ENCODE measurements around the gene MACROH2A2. TPM values are rescaled to one million over a fixed set of nuclear protein-coding genes. Genes with fewer than 3 reads are reported as not detected.

Gene MACROH2A2
- total RNA-seq, 1 experiment from 2014 or later = 3.0 TPM

DNA sequence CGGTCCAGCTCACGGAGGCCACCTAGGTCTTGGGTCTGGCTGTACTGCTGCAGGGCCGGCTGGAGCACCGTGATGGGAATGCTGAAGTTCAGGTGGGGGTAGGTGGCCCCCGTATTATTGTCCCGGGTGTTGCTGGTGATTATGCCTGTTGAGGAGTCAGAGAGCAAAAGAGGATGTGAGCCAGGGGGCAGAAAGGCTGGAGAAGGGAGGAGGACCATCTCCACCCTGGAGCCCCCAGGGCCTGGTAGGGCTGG, 87.3 kb downstream of the MACROH2A2 start:
- CTCF ChIA-PET = no interaction called here
- TF ChIP-seq, protein P1, sequence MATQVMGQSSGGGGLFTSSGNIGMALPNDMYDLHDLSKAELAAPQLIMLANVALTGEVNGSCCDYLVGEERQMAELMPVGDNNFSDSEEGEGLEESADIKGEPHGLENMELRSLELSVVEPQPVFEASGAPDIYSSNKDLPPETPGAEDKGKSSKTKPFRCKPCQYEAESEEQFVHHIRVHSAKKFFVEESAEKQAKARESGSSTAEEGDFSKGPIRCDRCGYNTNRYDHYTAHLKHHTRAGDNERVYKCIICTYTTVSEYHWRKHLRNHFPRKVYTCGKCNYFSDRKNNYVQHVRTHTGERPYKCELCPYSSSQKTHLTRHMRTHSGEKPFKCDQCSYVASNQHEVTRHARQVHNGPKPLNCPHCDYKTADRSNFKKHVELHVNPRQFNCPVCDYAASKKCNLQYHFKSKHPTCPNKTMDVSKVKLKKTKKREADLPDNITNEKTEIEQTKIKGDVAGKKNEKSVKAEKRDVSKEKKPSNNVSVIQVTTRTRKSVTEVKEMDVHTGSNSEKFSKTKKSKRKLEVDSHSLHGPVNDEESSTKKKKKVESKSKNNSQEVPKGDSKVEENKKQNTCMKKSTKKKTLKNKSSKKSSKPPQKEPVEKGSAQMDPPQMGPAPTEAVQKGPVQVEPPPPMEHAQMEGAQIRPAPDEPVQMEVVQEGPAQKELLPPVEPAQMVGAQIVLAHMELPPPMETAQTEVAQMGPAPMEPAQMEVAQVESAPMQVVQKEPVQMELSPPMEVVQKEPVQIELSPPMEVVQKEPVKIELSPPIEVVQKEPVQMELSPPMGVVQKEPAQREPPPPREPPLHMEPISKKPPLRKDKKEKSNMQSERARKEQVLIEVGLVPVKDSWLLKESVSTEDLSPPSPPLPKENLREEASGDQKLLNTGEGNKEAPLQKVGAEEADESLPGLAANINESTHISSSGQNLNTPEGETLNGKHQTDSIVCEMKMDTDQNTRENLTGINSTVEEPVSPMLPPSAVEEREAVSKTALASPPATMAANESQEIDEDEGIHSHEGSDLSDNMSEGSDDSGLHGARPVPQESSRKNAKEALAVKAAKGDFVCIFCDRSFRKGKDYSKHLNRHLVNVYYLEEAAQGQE (IDR thresholded peaks at IDR 0.05; ENCODE audit: insufficient read depth in 1 of 2, low read depth in 2 of 2, low read length in 1 of 2) = no peak
- TF ChIP-seq TCF7L2 (IDR thresholded peaks at IDR 0.05; ENCODE audit: low read depth, low read length) (no peak), SIN3A (IDR thresholded peaks at IDR 0.05; ENCODE audit: borderline replicate concordance, insufficient read depth, low read depth, low read length) (no peak), POLR2AphosphoS5 (IDR thresholded peaks at IDR 0.05; ENCODE audit: low read depth, low read length) (no peak)
- TF ChIP-seq, protein P2, sequence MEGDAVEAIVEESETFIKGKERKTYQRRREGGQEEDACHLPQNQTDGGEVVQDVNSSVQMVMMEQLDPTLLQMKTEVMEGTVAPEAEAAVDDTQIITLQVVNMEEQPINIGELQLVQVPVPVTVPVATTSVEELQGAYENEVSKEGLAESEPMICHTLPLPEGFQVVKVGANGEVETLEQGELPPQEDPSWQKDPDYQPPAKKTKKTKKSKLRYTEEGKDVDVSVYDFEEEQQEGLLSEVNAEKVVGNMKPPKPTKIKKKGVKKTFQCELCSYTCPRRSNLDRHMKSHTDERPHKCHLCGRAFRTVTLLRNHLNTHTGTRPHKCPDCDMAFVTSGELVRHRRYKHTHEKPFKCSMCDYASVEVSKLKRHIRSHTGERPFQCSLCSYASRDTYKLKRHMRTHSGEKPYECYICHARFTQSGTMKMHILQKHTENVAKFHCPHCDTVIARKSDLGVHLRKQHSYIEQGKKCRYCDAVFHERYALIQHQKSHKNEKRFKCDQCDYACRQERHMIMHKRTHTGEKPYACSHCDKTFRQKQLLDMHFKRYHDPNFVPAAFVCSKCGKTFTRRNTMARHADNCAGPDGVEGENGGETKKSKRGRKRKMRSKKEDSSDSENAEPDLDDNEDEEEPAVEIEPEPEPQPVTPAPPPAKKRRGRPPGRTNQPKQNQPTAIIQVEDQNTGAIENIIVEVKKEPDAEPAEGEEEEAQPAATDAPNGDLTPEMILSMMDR (IDR thresholded peaks at IDR 0.05) = no peak
- no TSS peak for BruUV-seq (replicated peaks)
- Histone ChIP-seq H3K4me1 (ENCODE audit: control insufficient read depth, insufficient read depth, low read length) (peaks cover 2% of the 10 kb centered on the region), H3K9me3 (ENCODE audit: control insufficient read depth, insufficient read depth, low read depth, low read length) (no peaks in the 10 kb centered on the region), H3K27me3 (ENCODE audit: control insufficient read depth, insufficient read depth, low read length) (no peaks in the 10 kb centered on the region), H3K36me3 (ENCODE audit: control insufficient read depth, insufficient read depth, low read length) (no peaks in the 10 kb centered on the region), H3K27ac (ENCODE audit: low read length) (no peak overlapping the region), H3K4me3 (ENCODE audit: low read depth in 2 of 2, low read length in 2 of 2) (no peak overlapping the region)
- POLR2A ChIA-PET = no interaction called here
- intact Hi-C loops (cut with micrococcal nuclease; ENCODE audit: unreplicated experiment) (no loop called here), in situ Hi-C loops (cut with HindIII; ENCODE audit: low pct_unique_long_range_greater_than_20kb, low sequenced_read_pairs) (no loop called here)
- DNase-seq (ENCODE audit: low read depth, low spot score) (no peak), ATAC-seq (no peak)

DNA sequence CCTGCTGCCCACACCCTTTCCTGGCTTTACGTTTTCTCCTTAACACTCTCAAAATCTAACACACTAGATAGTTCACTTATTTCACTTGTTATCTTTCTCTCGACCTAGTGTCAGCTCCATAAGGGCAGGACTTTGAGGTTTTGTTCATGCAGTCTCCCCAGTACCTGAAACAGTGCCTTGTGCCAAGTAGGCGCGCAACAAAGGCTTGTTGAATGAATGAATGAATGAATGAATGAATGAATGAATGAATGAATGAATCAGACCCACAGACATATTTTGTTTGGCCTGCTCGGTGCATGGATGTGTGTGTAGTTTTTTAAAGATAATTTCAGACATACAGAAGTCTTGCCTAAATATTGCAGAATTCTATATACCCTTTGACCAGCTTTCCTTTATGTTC, 87.7 kb downstream of the MACROH2A2 start:
- in situ Hi-C loops (cut with HindIII; ENCODE audit: low pct_unique_long_range_greater_than_20kb, low sequenced_read_pairs) (no loop called here), intact Hi-C loops (cut with micrococcal nuclease; ENCODE audit: unreplicated experiment) (no loop called here)
- Histone ChIP-seq H3K27ac (ENCODE audit: low read length) (no peak overlapping the region), H3K4me3 (ENCODE audit: low read depth in 2 of 2, low read length in 2 of 2) (no peak overlapping the region), H3K36me3 (ENCODE audit: control insufficient read depth, insufficient read depth, low read length) (no peaks in the 10 kb centered on the region), H3K4me1 (ENCODE audit: control insufficient read depth, insufficient read depth, low read length) (peaks cover 5% of the 10 kb centered on the region), H3K9me3 (ENCODE audit: control insufficient read depth, insufficient read depth, low read depth, low read length) (no peaks in the 10 kb centered on the region), H3K27me3 (ENCODE audit: control insufficient read depth, insufficient read depth, low read length) (no peaks in the 10 kb centered on the region)
- TF ChIP-seq, protein P2 (IDR thresholded peaks at IDR 0.05) = no peak
- TF ChIP-seq SIN3A (IDR thresholded peaks at IDR 0.05; ENCODE audit: borderline replicate concordance, insufficient read depth, low read depth, low read length) = no peak
- TF ChIP-seq POLR2AphosphoS5 (IDR thresholded peaks at IDR 0.05; ENCODE audit: low read depth, low read length) = no peak
- TF ChIP-seq, protein P1 (IDR thresholded peaks at IDR 0.05; ENCODE audit: insufficient read depth in 1 of 2, low read depth in 2 of 2, low read length in 1 of 2) = no peak
- no peak for TF ChIP-seq TCF7L2 (IDR thresholded peaks at IDR 0.05; ENCODE audit: low read depth, low read length)
- BruUV-seq (replicated peaks) = TSS peak; percentile 30
- DNase-seq (ENCODE audit: low read depth, low spot score) (no peak), ATAC-seq (no peak)
- POLR2A ChIA-PET = no interaction called here
- CTCF ChIA-PET = no interaction called here
